ENCODE results near the gene RPP25L.

RPP25L gene

DNA sequence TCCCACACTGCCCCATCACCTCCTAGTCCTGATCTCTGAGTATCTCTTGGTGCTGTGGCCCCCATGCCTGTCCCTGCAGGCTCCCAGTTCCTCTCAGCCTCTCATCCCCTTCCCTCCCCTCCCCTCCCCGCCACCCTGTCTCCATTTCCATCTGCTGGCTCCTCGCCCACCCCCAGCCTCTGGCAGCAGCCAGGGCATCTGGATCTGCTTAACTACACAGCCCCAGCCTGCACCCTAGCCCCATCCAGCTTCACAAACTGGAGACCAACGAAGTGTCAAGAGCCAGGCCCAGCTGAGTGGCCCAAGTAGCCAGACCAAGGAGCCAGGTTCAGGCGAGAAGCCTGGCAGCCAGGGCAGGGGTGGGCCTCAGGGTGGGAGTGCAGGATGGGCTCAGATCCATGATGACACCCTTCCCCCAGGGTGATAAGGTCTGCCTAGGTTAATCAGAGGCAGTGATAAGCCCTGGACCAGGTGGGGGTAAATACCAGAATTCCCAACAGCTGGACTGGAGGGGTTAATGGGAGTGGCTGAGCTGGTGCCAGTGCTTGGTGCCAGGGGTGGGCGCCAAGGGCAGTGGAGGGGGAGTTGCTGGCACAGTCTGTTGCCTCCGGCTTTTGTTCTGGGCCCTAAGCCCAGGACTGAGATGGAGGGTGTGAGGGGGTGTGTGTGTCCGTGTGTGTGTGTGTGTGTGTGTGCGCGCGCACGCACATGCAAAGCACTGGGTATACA is 42.6 kb upstream of the RPP25L start:
- H3K27me3 ChIP-seq (replicated peaks; ENCODE audit: control insufficient read depth, insufficient read depth, low read length) = no peaks in the 10 kb centered on the region
- no peak for DNase-seq (ENCODE audit: extremely low read depth, insufficient read length)
- H3K36me3 ChIP-seq (ENCODE audit: control insufficient read depth, insufficient read depth, low read length) = peaks cover 9% of the 10 kb centered on the region
- no peak overlapping the region for H3K4me3 ChIP-seq (replicated peaks; ENCODE audit: low read depth, low read length)
- TF ChIP-seq, protein P1, sequence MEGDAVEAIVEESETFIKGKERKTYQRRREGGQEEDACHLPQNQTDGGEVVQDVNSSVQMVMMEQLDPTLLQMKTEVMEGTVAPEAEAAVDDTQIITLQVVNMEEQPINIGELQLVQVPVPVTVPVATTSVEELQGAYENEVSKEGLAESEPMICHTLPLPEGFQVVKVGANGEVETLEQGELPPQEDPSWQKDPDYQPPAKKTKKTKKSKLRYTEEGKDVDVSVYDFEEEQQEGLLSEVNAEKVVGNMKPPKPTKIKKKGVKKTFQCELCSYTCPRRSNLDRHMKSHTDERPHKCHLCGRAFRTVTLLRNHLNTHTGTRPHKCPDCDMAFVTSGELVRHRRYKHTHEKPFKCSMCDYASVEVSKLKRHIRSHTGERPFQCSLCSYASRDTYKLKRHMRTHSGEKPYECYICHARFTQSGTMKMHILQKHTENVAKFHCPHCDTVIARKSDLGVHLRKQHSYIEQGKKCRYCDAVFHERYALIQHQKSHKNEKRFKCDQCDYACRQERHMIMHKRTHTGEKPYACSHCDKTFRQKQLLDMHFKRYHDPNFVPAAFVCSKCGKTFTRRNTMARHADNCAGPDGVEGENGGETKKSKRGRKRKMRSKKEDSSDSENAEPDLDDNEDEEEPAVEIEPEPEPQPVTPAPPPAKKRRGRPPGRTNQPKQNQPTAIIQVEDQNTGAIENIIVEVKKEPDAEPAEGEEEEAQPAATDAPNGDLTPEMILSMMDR (IDR thresholded peaks at IDR 0.05; ENCODE audit: insufficient read depth, low read length, poor library complexity, severe bottlenecking) = no peak

DNA sequence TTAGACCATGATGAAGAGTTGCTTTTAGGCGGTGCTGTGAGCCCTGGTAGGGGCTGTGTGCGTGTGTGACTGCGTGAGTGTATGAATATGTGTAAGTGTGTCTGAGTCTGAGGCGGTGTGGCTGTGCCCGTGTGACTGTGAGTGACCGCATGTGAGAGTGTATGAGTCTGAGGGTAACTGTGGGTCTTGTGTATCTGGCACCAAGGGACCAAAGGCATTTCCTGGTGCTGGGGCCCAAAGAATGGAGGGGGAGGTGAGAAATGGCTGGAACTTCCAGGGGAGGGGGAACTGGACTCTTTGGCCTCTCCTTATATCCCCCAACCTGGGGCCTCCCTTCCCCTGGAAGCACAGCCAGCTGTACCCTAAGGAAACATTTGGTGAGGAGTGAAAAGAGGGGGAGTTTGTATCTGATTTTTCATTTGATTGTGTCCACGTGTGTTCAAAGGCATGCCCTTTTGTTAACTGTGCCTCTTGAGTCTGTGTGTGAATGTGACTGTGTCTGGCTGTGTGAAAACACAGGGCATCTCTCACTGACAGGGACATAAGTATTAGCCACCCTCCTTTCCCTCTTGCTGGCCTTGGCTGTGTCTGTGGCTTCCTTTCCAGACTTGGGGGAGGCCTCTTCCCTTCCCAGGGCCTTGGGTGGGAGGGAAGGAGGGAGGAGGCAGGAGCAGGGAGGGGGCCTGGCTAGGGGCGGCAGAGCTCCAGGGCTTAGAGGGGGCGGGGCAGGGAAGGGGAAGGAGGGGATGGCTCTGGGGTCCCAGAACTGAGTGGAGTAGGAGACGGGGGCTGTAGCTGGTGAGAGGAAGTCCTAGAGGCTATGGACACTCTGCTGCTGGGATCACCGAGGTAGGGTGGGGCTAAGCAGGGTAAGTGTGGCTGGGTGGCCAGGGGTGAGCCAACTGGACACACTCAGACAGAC is 41.5 kb upstream of the RPP25L start:
- no peak overlapping the region for H3K4me3 ChIP-seq (replicated peaks; ENCODE audit: low read depth, low read length)

DNA sequence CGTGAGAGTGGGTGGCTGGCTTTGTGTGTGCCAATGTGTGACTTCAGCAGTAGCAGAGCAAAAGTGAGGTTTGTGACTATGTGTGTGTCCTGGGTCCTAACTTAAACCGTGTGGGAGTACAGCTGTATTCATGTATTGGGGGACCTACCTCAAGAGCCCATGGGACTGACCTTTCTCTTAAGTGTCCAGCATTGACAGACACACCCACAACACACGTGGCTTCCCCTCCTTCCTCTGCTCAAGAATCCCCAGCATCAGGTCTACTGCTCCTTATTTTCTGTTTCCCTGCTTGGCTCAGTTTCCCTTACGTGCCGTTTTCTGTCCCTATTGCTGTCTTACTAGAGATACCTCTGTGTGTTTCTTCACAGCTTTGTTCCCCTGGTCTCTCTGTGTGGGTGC is 40.7 kb upstream of the RPP25L start:
- H3K4me3 ChIP-seq (replicated peaks; ENCODE audit: low read depth, low read length) = peak overlapping the region; percentile 29; the same call in 1 of the 2 replicates
- H3K27me3 ChIP-seq (replicated peaks; ENCODE audit: control insufficient read depth, insufficient read depth, low read length) = no peaks in the 10 kb centered on the region
- peaks cover 19% of the 10 kb centered on the region for H3K36me3 ChIP-seq (ENCODE audit: control insufficient read depth, insufficient read depth, low read length)
- no peak for DNase-seq (ENCODE audit: extremely low read depth, insufficient read length)
- TF ChIP-seq, protein P1 (IDR thresholded peaks at IDR 0.05; ENCODE audit: insufficient read depth, low read length, poor library complexity, severe bottlenecking) = no peak

More for the DNA sequence above, 41.5 kb upstream of the RPP25L start:
- TF ChIP-seq, protein P1 (IDR thresholded peaks at IDR 0.05; ENCODE audit: insufficient read depth, low read length, poor library complexity, severe bottlenecking) = no peak
- Histone ChIP-seq H3K27me3 (replicated peaks; ENCODE audit: control insufficient read depth, insufficient read depth, low read length) (no peaks in the 10 kb centered on the region), H3K36me3 (ENCODE audit: control insufficient read depth, insufficient read depth, low read length) (peaks cover 19% of the 10 kb centered on the region)
- no peak for DNase-seq (ENCODE audit: extremely low read depth, insufficient read length)

DNA sequence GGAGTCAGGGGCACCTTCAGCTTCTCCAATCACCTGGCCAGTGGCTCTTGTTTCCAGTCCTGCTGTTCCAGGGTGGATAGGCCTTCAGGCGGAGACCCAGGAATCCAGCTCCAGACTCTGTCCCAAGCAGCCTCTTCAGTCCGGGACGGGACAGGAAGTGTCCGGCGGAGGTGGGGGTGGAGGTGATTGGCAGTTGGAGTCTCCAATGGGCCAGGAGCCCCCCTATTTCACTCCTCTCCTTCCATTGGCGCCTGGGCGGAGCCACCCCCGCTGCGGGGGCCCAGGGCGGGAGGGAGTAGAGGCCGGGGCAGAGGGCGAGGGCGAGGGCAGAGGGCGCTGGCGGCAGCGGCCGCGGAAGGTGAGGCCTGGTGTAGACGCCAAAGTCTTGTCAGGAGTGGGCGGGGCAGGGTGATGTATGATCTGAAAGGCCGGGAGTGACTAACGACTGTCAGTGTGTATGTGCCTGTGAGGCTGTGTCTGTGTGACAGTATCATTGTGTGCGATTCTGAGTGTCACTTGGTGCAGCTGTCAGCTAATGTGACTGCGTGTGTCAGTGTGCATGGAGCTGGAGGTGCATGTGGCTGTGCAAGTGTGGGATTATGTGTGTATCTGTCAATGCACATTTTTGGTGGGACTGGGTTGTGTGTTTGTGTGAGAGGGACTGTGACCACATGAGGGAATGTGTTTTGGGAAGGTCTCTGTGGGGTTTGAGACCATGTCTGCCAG is 40.1 kb upstream of the RPP25L start, which contains the start of gene IL11RA:
IL11RA (plus strand) TSS at position 310 of the 726 bp plus-strand sequence. CDS start 3,033 bp downstream, outside the sequence.
- Histone ChIP-seq H3K27me3 (replicated peaks; ENCODE audit: control insufficient read depth, insufficient read depth, low read length) (no peaks in the 10 kb centered on the region), H3K36me3 (ENCODE audit: control insufficient read depth, insufficient read depth, low read length) (peaks cover 19% of the 10 kb centered on the region), H3K4me3 (replicated peaks; ENCODE audit: low read depth, low read length) (peak within 1 kb of the TSS; percentile 29; the same call in 1 of the 2 replicates)
- TF ChIP-seq, protein P1 (IDR thresholded peaks at IDR 0.05; ENCODE audit: insufficient read depth, low read length, poor library complexity, severe bottlenecking) = no peak
- DNase-seq (ENCODE audit: extremely low read depth, insufficient read length) = no peak

DNA sequence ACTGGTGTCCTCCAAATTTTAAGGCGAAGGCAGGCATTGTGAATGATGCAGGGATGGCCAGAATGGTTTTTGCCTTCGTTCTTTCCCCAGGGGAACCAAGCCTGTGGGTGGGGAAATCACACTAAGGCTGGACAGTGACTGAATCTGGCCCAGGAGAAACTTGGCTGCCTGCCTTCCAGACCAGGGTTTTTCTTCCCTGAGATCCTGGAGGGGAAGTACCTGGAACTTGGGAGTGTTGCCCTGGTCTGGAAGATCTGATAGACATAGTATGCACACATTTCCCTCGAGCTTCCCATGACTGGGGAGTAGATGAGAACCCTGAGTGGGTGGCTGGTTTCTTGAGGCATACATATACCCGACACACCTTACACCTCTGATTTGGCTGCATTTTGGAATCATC is 39.4 kb upstream of the RPP25L start:
- TF ChIP-seq, protein P1 (IDR thresholded peaks at IDR 0.05; ENCODE audit: insufficient read depth, low read length, poor library complexity, severe bottlenecking) = no peak
- Histone ChIP-seq H3K36me3 (ENCODE audit: control insufficient read depth, insufficient read depth, low read length) (peaks cover 19% of the 10 kb centered on the region), H3K27me3 (replicated peaks; ENCODE audit: control insufficient read depth, insufficient read depth, low read length) (no peaks in the 10 kb centered on the region), H3K4me3 (replicated peaks; ENCODE audit: low read depth, low read length) (no peak overlapping the region)
- DNase-seq (ENCODE audit: extremely low read depth, insufficient read length) = no peak
